ENCODE data around the gene C16orf89. TPM values are rescaled to one million over a fixed set of nuclear protein-coding genes. Genes with fewer than 3 reads are reported as not detected.

Gene C16orf89
- total and polyA plus RNA-seq, 10 of the 15 experiments (the other 5 are each of a cell fraction or from before 2014, with no cell fraction given) = not detected

DNA sequence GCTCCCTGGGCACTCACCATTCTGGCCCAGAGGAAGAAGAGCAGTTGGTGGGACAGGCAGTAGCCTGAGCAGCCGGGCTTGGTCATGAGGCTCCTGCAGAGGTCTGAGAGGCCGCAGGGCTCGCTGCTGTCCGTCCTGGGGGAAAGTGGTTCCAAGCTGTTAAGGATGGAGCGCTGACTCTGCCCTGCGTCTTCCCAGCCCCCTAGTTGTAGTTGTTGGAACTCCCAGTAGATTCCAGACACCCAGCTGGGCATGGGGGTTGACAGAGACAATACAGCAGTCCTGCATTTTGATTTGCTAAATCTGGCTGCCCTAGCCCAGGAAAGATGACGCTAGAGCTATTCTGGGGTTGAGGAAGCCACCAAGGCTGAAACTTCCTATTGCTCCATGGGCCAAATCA lies 7.3 kb downstream of the C16orf89 start:
- Histone ChIP-seq H3K36me3 (ENCODE audit: control insufficient read depth in 2 of 2, insufficient read depth in 2 of 2, low read length in 1 of 2) (no peaks in the 10 kb centered on the region), H3K9ac (ENCODE audit: control insufficient read depth, insufficient read depth, low read length) (no peak overlapping the region), H3K27ac (ENCODE audit: control insufficient read depth, insufficient read depth) (no peak overlapping the region), H3K27me3 (replicated peaks in 1 of 2; ENCODE audit: control insufficient read depth in 2 of 2, insufficient read depth in 2 of 2, low read length in 1 of 2) (no peaks in the 10 kb centered on the region; a peak in 1 of 4 replicates), H3K4me3 (no peak overlapping the region), H3K9me3 (replicated peaks; ENCODE audit: control insufficient read depth, insufficient read depth, low read length) (no peaks in the 10 kb centered on the region), H3K4me1 (ENCODE audit: control insufficient read depth, insufficient read depth, low read length) (peaks cover 12% of the 10 kb centered on the region), H3K4me2 (ENCODE audit: control insufficient read depth, insufficient read depth) (no peak overlapping the region), H2AFZ (ENCODE audit: control insufficient read depth, low read depth, low read length) (no peak overlapping the region), H4K20me1 (ENCODE audit: control insufficient read depth, insufficient read depth) (no peaks in the 10 kb centered on the region), H3K79me2 (ENCODE audit: control insufficient read depth, insufficient read depth, low read length) (no peaks in the 10 kb centered on the region)
- FAIRE-seq (no peak), DNase-seq (ENCODE audit: low read depth, low spot score) (no peak), ATAC-seq (no peak)
- WGBS (ENCODE audit: insufficient coverage, insufficient replicate concordance, low lambda C conversion rate, missing lambda C conversion rate) = 68% methylated on average over 7 of the region's 7 CpGs
- ChIA-PET SMC1A (ENCODE audit: uncharacterized antibody, unreplicated experiment) (interaction anchor here (1.0 kb wide), 1 partner anchor 557 kb away, joined by 3 read pairs; no protein-coding TSS in a partner anchor), RAD21 (ENCODE audit: unreplicated experiment) (no interaction called here), POLR2A (no interaction called here), CTCF (no interaction called here)
- in situ Hi-C loops (cut with MboI) (no loop called here), intact Hi-C loops (cut with micrococcal nuclease; ENCODE audit: unreplicated experiment) (no loop called here)
- BruUV-seq (replicated peaks) = no TSS peak
- TF ChIP-seq, protein P1, sequence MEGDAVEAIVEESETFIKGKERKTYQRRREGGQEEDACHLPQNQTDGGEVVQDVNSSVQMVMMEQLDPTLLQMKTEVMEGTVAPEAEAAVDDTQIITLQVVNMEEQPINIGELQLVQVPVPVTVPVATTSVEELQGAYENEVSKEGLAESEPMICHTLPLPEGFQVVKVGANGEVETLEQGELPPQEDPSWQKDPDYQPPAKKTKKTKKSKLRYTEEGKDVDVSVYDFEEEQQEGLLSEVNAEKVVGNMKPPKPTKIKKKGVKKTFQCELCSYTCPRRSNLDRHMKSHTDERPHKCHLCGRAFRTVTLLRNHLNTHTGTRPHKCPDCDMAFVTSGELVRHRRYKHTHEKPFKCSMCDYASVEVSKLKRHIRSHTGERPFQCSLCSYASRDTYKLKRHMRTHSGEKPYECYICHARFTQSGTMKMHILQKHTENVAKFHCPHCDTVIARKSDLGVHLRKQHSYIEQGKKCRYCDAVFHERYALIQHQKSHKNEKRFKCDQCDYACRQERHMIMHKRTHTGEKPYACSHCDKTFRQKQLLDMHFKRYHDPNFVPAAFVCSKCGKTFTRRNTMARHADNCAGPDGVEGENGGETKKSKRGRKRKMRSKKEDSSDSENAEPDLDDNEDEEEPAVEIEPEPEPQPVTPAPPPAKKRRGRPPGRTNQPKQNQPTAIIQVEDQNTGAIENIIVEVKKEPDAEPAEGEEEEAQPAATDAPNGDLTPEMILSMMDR (IDR thresholded peaks at IDR 0.05 in 2 of 3, conservative IDR thresholded peaks at IDR 0.05 in 1 of 3; ENCODE audit: control insufficient read depth in 2 of 3, extremely low read depth in 1 of 3, insufficient read depth in 1 of 3, low read depth in 3 of 3, low read length in 3 of 3) = 0 out of 6 replicates have a peak, but pooled peaks of 1 of the 3 experiments have one; percentile 12
- TF ChIP-seq JUNB (IDR thresholded peaks at IDR 0.05) = no peak

DNA sequence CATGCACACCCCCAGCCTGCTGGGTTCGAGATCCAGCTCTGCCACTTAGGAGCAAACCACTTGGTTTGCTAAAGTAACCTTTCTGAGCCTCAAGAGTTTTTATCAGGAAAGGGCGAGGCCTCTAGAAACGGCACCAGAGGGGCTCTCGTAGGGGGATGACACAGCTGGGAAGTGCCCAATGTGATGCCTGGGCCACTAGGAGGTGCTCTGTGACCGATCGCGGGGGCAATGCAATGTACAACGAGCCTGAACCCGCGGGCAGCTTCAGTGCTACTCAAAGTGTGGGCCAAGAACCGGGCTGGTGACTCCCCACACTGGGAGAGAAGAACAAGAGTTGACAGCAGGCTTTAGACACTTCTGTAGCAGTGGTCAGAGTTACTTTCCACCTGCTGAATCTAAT lies 9.4 kb downstream of the C16orf89 start:
- Histone ChIP-seq H3K4me3 (no peak overlapping the region), H3K27ac (ENCODE audit: control insufficient read depth, insufficient read depth) (no peak overlapping the region), H3K9ac (ENCODE audit: control insufficient read depth, insufficient read depth, low read length) (no peak overlapping the region), H3K4me2 (ENCODE audit: control insufficient read depth, insufficient read depth) (no peak overlapping the region), H3K9me3 (replicated peaks; ENCODE audit: control insufficient read depth, insufficient read depth, low read length) (no peaks in the 10 kb centered on the region), H3K27me3 (replicated peaks in 1 of 2; ENCODE audit: control insufficient read depth in 2 of 2, insufficient read depth in 2 of 2, low read length in 1 of 2) (no peaks in the 10 kb centered on the region), H4K20me1 (ENCODE audit: control insufficient read depth, insufficient read depth) (no peaks in the 10 kb centered on the region), H3K79me2 (ENCODE audit: control insufficient read depth, insufficient read depth, low read length) (no peaks in the 10 kb centered on the region), H3K4me1 (ENCODE audit: control insufficient read depth, insufficient read depth, low read length) (no peaks in the 10 kb centered on the region), H2AFZ (ENCODE audit: control insufficient read depth, low read depth, low read length) (no peak overlapping the region), H3K36me3 (ENCODE audit: control insufficient read depth in 2 of 2, insufficient read depth in 2 of 2, low read length in 1 of 2) (no peaks in the 10 kb centered on the region)
- ChIA-PET POLR2A (no interaction called here), CTCF (interaction anchor here (1.0 to 2.8 kb wide), 8 partner anchors 12 to 560 kb away, joined by 3 to 15 read pairs (median 5); no protein-coding TSS in a partner anchor), RAD21 (ENCODE audit: unreplicated experiment) (interaction anchor here (1.0 to 1.1 kb wide), 3 partner anchors 26 to 77 kb away, joined by 3 to 4 read pairs (median 3); no protein-coding TSS in a partner anchor), SMC1A (ENCODE audit: uncharacterized antibody, unreplicated experiment) (interaction anchor here (0.6 to 1.8 kb wide), 4 partner anchors 28 to 372 kb away, joined by 3 to 4 read pairs (median 4); no protein-coding TSS in a partner anchor)
- ATAC-seq (peak; percentile 97), FAIRE-seq (peak; percentile 81), DNase-seq (ENCODE audit: low read depth, low spot score) (no peak)
- WGBS (ENCODE audit: insufficient coverage, insufficient replicate concordance, low lambda C conversion rate, missing lambda C conversion rate) = 3% methylated on average over 11 of the region's 11 CpGs
- BruUV-seq (replicated peaks) = no TSS peak
- intact Hi-C loops (cut with micrococcal nuclease; ENCODE audit: unreplicated experiment) (loop anchor here (1.0 kb wide), 1 partner anchor 30 kb away; no protein-coding TSS in a partner anchor), in situ Hi-C loops (cut with MboI) (no loop called here)
- TF ChIP-seq SMC3 (IDR thresholded peaks at IDR 0.05; ENCODE audit: borderline replicate concordance, low read length) = peak; percentile 71
- no peak for TF ChIP-seq SREBF2 (IDR thresholded peaks at IDR 0.05; ENCODE audit: low read length)
- peak; percentile 75 for TF ChIP-seq RAD21 (IDR thresholded peaks at IDR 0.05; ENCODE audit: insufficient read depth, low read depth, low read length)
- TF ChIP-seq, protein P1 (IDR thresholded peaks at IDR 0.05 in 2 of 3, conservative IDR thresholded peaks at IDR 0.05 in 1 of 3; ENCODE audit: control insufficient read depth in 2 of 3, extremely low read depth in 1 of 3, insufficient read depth in 1 of 3, low read depth in 3 of 3, low read length in 3 of 3) = peak; percentile 71 to 75 (median 72)

Data from GM12878 (cell line).